NCI-H187 treated with DMSO at 0.1 percent for 48 hours (cell line): ENCODE data around the gene LMAN2L.

ENCODE experiments used
- DNase-seq: peaks from one replicate; lab custom pipeline; 2025; lab: John Stamatoyannopoulos, UW

Gene LMAN2L

GRCh38 chr2:96703021-96703751, 36.7 kb downstream of the LMAN2L start:
- no peak for DNase-seq

GRCh38 chr2:96702098-96702785, 37.6 kb downstream of the LMAN2L start:
- DNase-seq = no peak

- DNase-seq = no peak
These were observed 38.2 kb downstream of the LMAN2L start for GRCh38 chr2:96701636-96702035.

DNA sequence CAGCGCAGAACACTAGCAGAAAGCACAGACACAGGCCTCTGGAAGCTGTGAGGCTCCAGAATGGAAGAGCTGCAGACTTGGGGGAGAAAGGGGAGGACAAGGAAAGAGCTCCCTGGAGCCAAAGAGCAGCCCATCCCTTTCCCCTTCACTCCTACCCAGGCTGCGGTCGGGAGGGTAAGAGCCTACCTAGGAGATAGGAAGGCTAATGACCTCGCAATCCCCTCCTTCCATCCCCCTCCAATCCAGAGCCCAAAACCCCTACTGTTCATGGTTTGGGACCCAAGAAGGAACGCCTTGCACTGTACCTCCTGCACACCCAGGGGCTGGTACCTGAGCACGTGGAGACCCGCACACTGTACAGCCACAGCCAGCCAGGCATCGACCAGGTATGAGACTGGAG, 39.8 kb downstream of the LMAN2L start:
- no peak for DNase-seq

DNA sequence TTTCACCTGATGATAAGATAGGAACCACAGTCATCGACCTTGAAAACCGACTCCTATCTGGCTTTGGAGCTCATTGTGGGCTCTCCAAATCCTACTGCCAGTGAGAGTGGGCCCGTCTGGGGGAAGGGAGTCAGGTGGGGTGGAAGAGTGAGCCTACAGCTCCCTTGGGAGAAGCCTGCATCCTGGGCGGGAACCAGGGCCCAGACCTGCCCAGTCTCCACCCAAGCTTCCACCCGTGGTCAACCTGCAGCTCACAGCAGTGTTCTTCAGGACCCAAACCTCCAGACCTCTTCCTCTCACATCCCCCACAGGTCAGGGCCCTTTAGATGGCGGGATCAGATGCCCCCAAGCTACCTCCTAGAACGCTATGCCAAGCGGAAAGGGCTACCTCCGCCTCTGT, 40.2 kb downstream of the LMAN2L start:
- no peak for DNase-seq

- DNase-seq = no peak
These were observed 40.8 kb downstream of the LMAN2L start for GRCh38 chr2:96699021-96699420.

DNA sequence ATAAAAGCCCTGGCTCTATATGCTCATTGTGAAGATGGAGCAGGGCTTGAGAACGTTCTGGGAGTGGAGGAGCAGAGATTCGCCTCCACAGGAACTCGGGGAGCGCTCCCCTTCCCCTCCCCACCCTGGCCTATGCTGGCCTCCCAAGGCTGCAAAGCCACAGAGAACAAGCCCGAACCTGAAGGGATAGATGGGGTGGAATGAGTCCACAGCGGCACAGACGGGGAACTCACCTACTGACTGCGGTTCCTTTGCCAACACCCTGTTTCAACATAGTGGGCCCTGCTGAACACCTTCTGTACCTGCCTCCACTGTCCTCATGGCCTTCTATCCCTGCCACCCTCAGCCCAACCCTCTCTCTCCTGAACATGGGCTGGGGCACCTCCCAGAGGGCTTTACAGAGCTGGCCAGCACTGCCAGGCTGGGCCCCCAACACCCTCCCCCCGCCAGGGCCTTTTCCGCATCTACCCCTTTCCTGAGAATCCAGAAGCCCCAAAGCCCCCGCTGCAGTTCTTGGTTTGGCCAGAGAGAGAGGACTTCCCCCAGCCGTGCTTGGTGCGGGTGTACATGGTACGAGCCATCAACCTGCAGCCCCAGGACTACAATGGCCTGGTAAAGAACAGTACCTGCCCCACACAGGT, 41.5 kb downstream of the LMAN2L start:
- no peak for DNase-seq

GRCh38 chr2:96697476-96697875, 42.4 kb downstream of the LMAN2L start:
- no peak for DNase-seq

GRCh38 chr2:96695602-96696001, 44.3 kb downstream of the LMAN2L start:
- DNase-seq = no peak

DNA sequence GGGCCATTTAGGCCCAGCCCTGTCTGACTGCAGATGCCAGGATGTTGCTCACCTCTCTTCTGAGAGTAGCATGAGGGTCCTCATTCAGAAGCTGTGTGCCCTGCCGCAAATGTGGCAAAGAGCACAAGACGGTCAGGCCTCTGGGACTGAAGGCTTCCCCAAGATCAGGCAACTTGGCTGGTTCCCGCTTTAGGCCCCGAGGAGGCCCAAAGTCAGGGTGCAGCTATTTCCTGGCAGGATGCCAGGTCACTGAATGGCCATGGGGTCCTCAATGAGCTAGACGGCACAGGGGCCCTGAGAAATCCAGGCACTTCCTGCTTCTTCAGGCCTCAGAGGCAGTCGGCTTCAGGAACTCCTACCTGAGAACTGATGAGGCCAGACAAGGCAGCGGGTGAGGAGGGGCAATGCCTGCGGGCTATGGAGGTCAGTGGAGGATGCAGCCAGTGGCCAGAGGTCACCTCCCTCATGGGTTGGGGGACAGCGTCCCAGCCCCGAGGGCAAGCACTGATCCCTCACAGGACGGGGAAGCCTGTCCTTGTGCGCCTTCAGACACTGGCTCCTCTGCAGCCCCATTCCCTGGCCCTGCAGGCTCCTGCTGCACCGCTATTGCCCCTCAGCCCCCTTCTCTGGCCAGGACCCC, 44.9 kb downstream of the LMAN2L start:
- no peak for DNase-seq

GRCh38 chr2:96694279-96694678, 45.6 kb downstream of the LMAN2L start:
- no peak for DNase-seq

- no peak for DNase-seq
These were observed 46.3 kb downstream of the LMAN2L start for GRCh38 chr2:96693286-96694200.

GRCh38 chr2:96692094-96692971, 47.5 kb downstream of the LMAN2L start:
- DNase-seq = no peak

DNA sequence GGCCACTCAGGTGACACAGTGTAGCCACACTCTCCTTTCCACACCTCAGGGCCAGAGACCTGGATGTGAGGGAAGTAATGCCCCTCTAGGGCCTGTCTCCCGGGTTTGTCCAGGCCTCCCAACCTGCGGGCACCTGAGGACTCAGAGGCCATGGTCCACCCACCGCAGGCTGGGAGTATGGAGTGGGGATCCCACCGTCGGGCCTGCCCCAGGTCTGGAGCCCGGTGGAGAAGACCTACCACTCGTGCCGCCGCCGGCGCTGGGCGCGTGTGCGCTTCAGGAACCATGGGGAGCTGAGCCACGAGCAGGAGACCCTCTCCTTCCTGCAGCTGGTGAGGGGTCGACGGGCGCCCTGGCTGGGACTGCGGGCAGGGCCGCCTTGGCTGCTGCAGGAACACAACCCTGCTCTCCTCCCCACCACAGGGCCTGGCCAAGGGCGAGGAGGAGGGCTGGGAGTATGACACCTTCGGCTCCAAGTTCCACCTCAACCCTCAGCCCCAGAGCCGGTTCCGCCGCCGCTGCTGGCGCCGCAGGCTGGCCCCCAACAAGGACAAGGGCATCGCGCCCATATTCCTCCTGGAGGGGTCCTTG, 48.7 kb downstream of the LMAN2L start:
- no peak for DNase-seq

- no peak for DNase-seq
These were observed 49.4 kb downstream of the LMAN2L start for GRCh38 chr2:96690306-96691021.

DNA sequence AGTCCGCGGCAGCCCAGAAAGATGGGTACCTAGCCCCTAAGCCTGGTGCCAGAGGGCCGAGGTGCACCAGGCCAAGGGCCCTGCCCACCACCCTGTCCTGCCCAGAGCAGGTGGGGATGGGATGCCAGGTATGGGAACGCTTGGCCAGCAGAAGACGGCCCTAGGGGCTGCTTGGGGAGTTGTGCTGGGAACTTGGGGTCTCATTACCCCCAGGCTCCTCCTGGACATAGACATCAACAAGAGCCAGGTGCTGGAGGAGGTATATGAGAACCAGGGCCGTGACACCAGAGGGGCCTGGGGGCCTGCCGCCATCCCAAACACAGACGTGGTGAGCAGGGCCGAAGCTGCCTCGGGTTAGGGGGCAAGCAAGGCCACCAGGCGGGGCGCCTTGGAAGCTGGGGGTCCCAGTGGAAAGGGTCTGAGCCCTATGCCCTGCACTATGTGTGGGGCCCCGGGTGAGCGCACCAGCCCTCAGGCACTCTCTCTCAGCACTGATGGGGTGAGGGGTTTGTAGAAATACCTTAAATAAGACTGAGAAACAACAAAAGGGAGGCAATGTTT, 50.4 kb downstream of the LMAN2L start:
- DNase-seq = no peak

- no peak for DNase-seq
These were observed 51.0 kb downstream of the LMAN2L start for GRCh38 chr2:96688649-96689430.
